Placental pericyte (primary cell): ENCODE data around the gene IRAK2. TPM values are rescaled to one million over a fixed set of nuclear protein-coding genes. Genes with fewer than 3 reads are reported as not detected.

Experiments
- small RNA-seq: library from RNA; depleted of rRNA; stranded (forward); fragments of <200 nt; gene quantifications from one replicate; pipeline ENCODE3, GENCODE V24; 2012; ENCODE audit warnings: low replicate concordance
- total RNA-seq: library from RNA; depleted of rRNA; stranded (reverse); fragments of >200 nt; gene quantifications from 2 replicates; pipeline ENCODE4 v1.2.3, GENCODE V29; 2012

Gene IRAK2
- total RNA-seq, result 17.9 TPM in 2 replicates

GRCh38 chr3:10164546-10165393, at the start of gene IRAK2:
TSS of gene IRAK2 (plus strand) at chr3:10164919. CDS start at chr3:10164955, 36 bp downstream.

GRCh38 chr3:10115326-10116137, 49.2 kb upstream of the IRAK2 start, which contains the start of gene BRK1:
TSS of gene BRK1 (plus strand) at chr3:10115675. CDS start at chr3:10115702, 27 bp downstream.

GRCh38 chr3:10248184-10248983, 83.7 kb downstream of the IRAK2 start, which contains the start of gene TATDN2:
TSS of gene TATDN2 (plus strand) at chr3:10248459. CDS start at chr3:10249201, 742 bp downstream.

GRCh38 chr3:10292505-10293419, 128.0 kb downstream of the IRAK2 start, which contains the start of gene GHRL:
TSS of gene GHRL (minus strand) at chr3:10292947. CDS start at chr3:10290180, 2,767 bp downstream.

Small RNA genes within 50 kb of the gene (small RNA-seq; reads per million reads assigned to genes)
- gene RF02126, result not detected

Other genes with a start within 250 kb of the IRAK2 start
- gene IL17RC, start 247.8 kb upstream of the IRAK2 start, total RNA-seq, result 43.4 and 46.4 TPM in 2 replicates
- 13.3 and 104 TPM in 2 replicates for gene CRELD1, start 231.1 kb upstream of the IRAK2 start, total RNA-seq
- gene PRRT3, start 212.5 kb upstream of the IRAK2 start, total RNA-seq, result 2.6 and 2.7 TPM in 2 replicates
- gene EMC3, start 178.1 kb upstream of the IRAK2 start, total RNA-seq, result 53.7 and 56.7 TPM in 2 replicates
- 1.8 and 43.8 TPM in 2 replicates for gene FANCD2, start 138.5 kb upstream of the IRAK2 start, total RNA-seq
- not detected in 2 replicates for gene FANCD2OS, start 56.7 kb upstream of the IRAK2 start, total RNA-seq
- gene BRK1, start 49.2 kb upstream of the IRAK2 start, total RNA-seq, result 54.5 and 79.9 TPM in 2 replicates
- gene VHL, start 23.1 kb upstream of the IRAK2 start, total RNA-seq, result 35.5 and 40.7 TPM in 2 replicates
- gene TATDN2, start 83.5 kb downstream of the IRAK2 start, total RNA-seq, result 16.9 and 32.6 TPM in 2 replicates
- gene GHRL, start 128.0 kb downstream of the IRAK2 start, total RNA-seq, result 0.72 TPM in 1 of 2 replicates, not detected in the other
- 299 and 432 TPM in 2 replicates for gene SEC13, start 156.2 kb downstream of the IRAK2 start, total RNA-seq